ENCODE data around the gene KAT8.

- no peak for TF ChIP-seq PATZ1 (CRISPR knock-in tag; IDR thresholded peaks at IDR 0.05; ENCODE audit: borderline replicate concordance)
- TF ChIP-seq ARNTL (CRISPR knock-in tag; IDR thresholded peaks at IDR 0.05; ENCODE audit: borderline replicate concordance, low read depth), result no peak
- TF ChIP-seq ZNF8 (CRISPR knock-in tag; IDR thresholded peaks at IDR 0.05), result no peak
- TF ChIP-seq OSR1 (CRISPR knock-in tag; IDR thresholded peaks at IDR 0.05), result no peak
- TF ChIP-seq BACH2 (CRISPR knock-in tag; IDR thresholded peaks at IDR 0.05; ENCODE audit: borderline replicate concordance), result no peak
- TF ChIP-seq, protein P1, sequence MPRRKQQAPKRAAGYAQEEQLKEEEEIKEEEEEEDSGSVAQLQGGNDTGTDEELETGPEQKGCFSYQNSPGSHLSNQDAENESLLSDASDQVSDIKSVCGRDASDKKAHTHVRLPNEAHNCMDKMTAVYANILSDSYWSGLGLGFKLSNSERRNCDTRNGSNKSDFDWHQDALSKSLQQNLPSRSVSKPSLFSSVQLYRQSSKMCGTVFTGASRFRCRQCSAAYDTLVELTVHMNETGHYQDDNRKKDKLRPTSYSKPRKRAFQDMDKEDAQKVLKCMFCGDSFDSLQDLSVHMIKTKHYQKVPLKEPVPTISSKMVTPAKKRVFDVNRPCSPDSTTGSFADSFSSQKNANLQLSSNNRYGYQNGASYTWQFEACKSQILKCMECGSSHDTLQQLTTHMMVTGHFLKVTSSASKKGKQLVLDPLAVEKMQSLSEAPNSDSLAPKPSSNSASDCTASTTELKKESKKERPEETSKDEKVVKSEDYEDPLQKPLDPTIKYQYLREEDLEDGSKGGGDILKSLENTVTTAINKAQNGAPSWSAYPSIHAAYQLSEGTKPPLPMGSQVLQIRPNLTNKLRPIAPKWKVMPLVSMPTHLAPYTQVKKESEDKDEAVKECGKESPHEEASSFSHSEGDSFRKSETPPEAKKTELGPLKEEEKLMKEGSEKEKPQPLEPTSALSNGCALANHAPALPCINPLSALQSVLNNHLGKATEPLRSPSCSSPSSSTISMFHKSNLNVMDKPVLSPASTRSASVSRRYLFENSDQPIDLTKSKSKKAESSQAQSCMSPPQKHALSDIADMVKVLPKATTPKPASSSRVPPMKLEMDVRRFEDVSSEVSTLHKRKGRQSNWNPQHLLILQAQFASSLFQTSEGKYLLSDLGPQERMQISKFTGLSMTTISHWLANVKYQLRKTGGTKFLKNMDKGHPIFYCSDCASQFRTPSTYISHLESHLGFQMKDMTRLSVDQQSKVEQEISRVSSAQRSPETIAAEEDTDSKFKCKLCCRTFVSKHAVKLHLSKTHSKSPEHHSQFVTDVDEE (CRISPR knock-in tag; IDR thresholded peaks at IDR 0.05), result no peak
These were observed 39.7 kb upstream of the KAT8 start for GRCh38 chr16:31077592-31078396.
